Suprapubic skin (tissue), 4 donors: ENCODE results near the gene BST1. TPM values are rescaled to one million over a fixed set of nuclear protein-coding genes. Genes with fewer than 3 reads are reported as not detected.

Source experiments
- DNase-seq, 2 donors: peaks; one replicate each; pipeline ENCODE4 v3.0.0-alpha.2; 2019; ENCODE audit warnings: low spot score in 2 of 2
- H3K27ac ChIP-seq: fragments of 200-600 bp; sonication (generic); one replicate; pipeline ENCODE4 v1.5.1; 2019
- H3K27me3 ChIP-seq: fragments of 200-600 bp; sonication (generic); one replicate; pipeline ENCODE4 v1.5.1; 2019
- H3K36me3 ChIP-seq: fragments of 200-600 bp; sonication (generic); one replicate; pipeline ENCODE4 v1.5.1; 2019
- H3K4me1 ChIP-seq: fragments of 200-600 bp; sonication (generic); one replicate; pipeline ENCODE4 v1.5.1; 2019
- H3K4me3 ChIP-seq: fragments of 200-600 bp; sonication (generic); one replicate; pipeline ENCODE4 v1.5.1; 2019; ENCODE audit warnings: mild to moderate bottlenecking
- H3K9me3 ChIP-seq: fragments of 200-600 bp; sonication (generic); one replicate; pipeline ENCODE4 v1.5.1; 2019
- CTCF ChIP-seq, 2 donors: fragments of 200-600 bp in 1 of 2; fragments of 450-650 bp in 1 of 2; sonication (generic) in 1 of 2; IDR thresholded peaks; one replicate each; pipeline ENCODE4 v1.5.1; 2016 to 2019; ENCODE audit warnings: antibody characterized with exemption in 2 of 2, mild to moderate bottlenecking in 1 of 2, moderate library complexity in 1 of 2
- EP300 ChIP-seq: sonication (generic); formaldehyde crosslinking; IDR thresholded peaks from one replicate; pipeline ENCODE4 v1.6.1; 2017; ENCODE audit warnings: antibody characterized with exemption
- POLR2A ChIP-seq, 2 donors: fragments of 450-650 bp; IDR thresholded peaks; one replicate each; pipeline ENCODE4 v1.6.1; 2017; ENCODE audit warnings: antibody characterized with exemption in 2 of 2, mild to moderate bottlenecking in 2 of 2, moderate library complexity in 2 of 2
- POLR2AphosphoS5 ChIP-seq, 3 donors: sonication (generic); formaldehyde crosslinking; IDR thresholded peaks; one replicate each; pipeline ENCODE4 v1.6.1; 2017; ENCODE audit warnings: antibody characterized with exemption in 3 of 3
- WGBS: methylation state at CpG from one replicate; pipeline ENCODE4 v1.1.5; 2018; 5-methylcytosine and 5-hydroxymethylcytosine counted together
- total RNA-seq, 4 donors: library from RNA; depleted of rRNA; stranded (reverse); fragments of >200 nt; gene quantifications; one replicate each; pipeline ENCODE4 v1.1.0, GENCODE V29; 2016

The BST1 gene
- total RNA-seq = 1 to 10 TPM; 2.2 to 8.4 (median 4.0) TPM

GRCh38 chr4:15702941-15703403, at the start of gene BST1:
Gene BST1 (plus strand): TSS chr4:15703065. CDS start chr4:15703145, 80 bp downstream.
- H3K27me3 ChIP-seq = no peaks in the 10 kb centered on the region
- WGBS = 2% methylated on average over 34 of the region's 43 CpGs
- H3K4me3 ChIP-seq = peak within 1 kb of the TSS; percentile 55
- H3K36me3 ChIP-seq = no peaks in the 10 kb centered on the region
- H3K9me3 ChIP-seq = no peaks in the 10 kb centered on the region
- peak within 1 kb of the TSS; percentile 1 for H3K27ac ChIP-seq
- peaks cover 19% of the 10 kb centered on the region for H3K4me1 ChIP-seq
- peak; percentile 84 to 88 for DNase-seq
- TF ChIP-seq POLR2A (IDR thresholded peaks at IDR 0.05) (no peak), EP300 (no peak), CTCF (IDR thresholded peaks at IDR 0.05) (no peak), POLR2AphosphoS5 (IDR thresholded peaks at IDR 0.05) (peak in 1 of 3 donors; percentile 22)

- Histone ChIP-seq H3K4me3 (peak overlapping the region; percentile 94), H3K9me3 (no peaks in the 10 kb centered on the region), H3K27ac (peak overlapping the region; percentile 96), H3K36me3 (no peaks in the 10 kb centered on the region), H3K27me3 (no peaks in the 10 kb centered on the region), H3K4me1 (peaks cover 63% of the 10 kb centered on the region)
- TF ChIP-seq EP300 (no peak), CTCF (IDR thresholded peaks at IDR 0.05) (no peak), POLR2A (IDR thresholded peaks at IDR 0.05) (no peak), POLR2AphosphoS5 (IDR thresholded peaks at IDR 0.05) (no peak)
- WGBS = 22% methylated on average over 4 of the region's 4 CpGs
- DNase-seq = no peak
These were observed 49.4 kb upstream of the BST1 start for GRCh38 chr4:15653420-15653819.

- DNase-seq = no peak
- H3K4me1 ChIP-seq = peaks cover 59% of the 10 kb centered on the region
- no peak for TF ChIP-seq CTCF (IDR thresholded peaks at IDR 0.05)
- no peak for TF ChIP-seq POLR2AphosphoS5 (IDR thresholded peaks at IDR 0.05)
- TF ChIP-seq POLR2A (IDR thresholded peaks at IDR 0.05) = no peak
- no peak for TF ChIP-seq EP300
These were observed 48.8 kb upstream of the BST1 start for GRCh38 chr4:15653864-15654592.

GRCh38 chr4:15654593-15655222, 48.2 kb upstream of the BST1 start:
- H3K4me1 ChIP-seq = peaks cover 52% of the 10 kb centered on the region

More at GRCh38 chr4:15653864-15654592, 48.8 kb upstream of the BST1 start:
- Histone ChIP-seq H3K27ac (peak overlapping the region; percentile 96), H3K9me3 (no peaks in the 10 kb centered on the region), H3K4me3 (peak overlapping the region; percentile 94), H3K27me3 (no peaks in the 10 kb centered on the region), H3K36me3 (no peaks in the 10 kb centered on the region)
- WGBS = 0% methylated on average over 7 of the region's 7 CpGs

GRCh38 chr4:15655223-15656037, 47.4 kb upstream of the BST1 start, which contains the start of gene FBXL5:
Gene FBXL5 (minus strand): TSS chr4:15655357. CDS start chr4:15655287, 70 bp downstream.
- DNase-seq = peak; percentile 81 to 86
- Histone ChIP-seq H3K27ac (peak within 1 kb of the TSS; percentile 96), H3K9me3 (no peaks in the 10 kb centered on the region), H3K36me3 (no peaks in the 10 kb centered on the region), H3K4me1 (peaks cover 48% of the 10 kb centered on the region), H3K27me3 (no peaks in the 10 kb centered on the region), H3K4me3 (peak within 1 kb of the TSS; percentile 94)
- WGBS = 8% methylated on average over 56 of the region's 85 CpGs
- TF ChIP-seq POLR2A (IDR thresholded peaks at IDR 0.05) (peak; percentile 69 to 87), CTCF (IDR thresholded peaks at IDR 0.05) (no peak), POLR2AphosphoS5 (IDR thresholded peaks at IDR 0.05) (peak; percentile 53 to 83 (median 54)), EP300 (no peak)

More at GRCh38 chr4:15654593-15655222, 48.2 kb upstream of the BST1 start:
- H3K9me3 ChIP-seq = no peaks in the 10 kb centered on the region
- peak overlapping the region; percentile 94 for H3K4me3 ChIP-seq
- under 1% methylated on average over 38 of the region's 66 CpGs for WGBS
- TF ChIP-seq POLR2AphosphoS5 (IDR thresholded peaks at IDR 0.05) (peak in 1 of 3 donors; percentile 46), EP300 (no peak)
- DNase-seq = peak; percentile 80 to 81
- H3K27me3 ChIP-seq = no peaks in the 10 kb centered on the region
- peak overlapping the region; percentile 96 for H3K27ac ChIP-seq
- H3K36me3 ChIP-seq = no peaks in the 10 kb centered on the region
